RWPE2 (cell line): ENCODE results near the gene EEF1A2.
"Not testable (repeated sequence)": the region's sequence is repeated elsewhere in the genome, so short reads cannot be mapped to it uniquely, and the experiment has no call there.

Experiments
- ATAC-seq: fragments of 200-7000 bp; cut with Tn5 transposase; 3 replicates; pipeline ENCODE4 v1.9.1; 2021; ENCODE audit warnings: low read depth
- DNase-seq: peaks from one replicate; pipeline ENCODE4 v3.0.0-alpha.2; 2020; ENCODE audit warnings: low spot score
- H3K27ac ChIP-seq: fragments of 450-650 bp; 2 replicates; pipeline ENCODE4 v1.5.1; 2017; ENCODE audit warnings: mild to moderate bottlenecking; ENCODE audit not compliant: poor library complexity, severe bottlenecking
- H3K27me3 ChIP-seq: fragments of 250-450 bp; sonication (Bioruptor Pico); 2 replicates; pipeline ENCODE4 v1.5.1; 2021; ENCODE audit warnings: mild to moderate bottlenecking, moderate library complexity; ENCODE audit not compliant: insufficient read depth, poor library complexity, severe bottlenecking
- H3K36me3 ChIP-seq: fragments of 250-450 bp; sonication (Bioruptor Pico); 2 replicates; pipeline ENCODE4 v1.5.1; 2020; ENCODE audit warnings: low read depth, mild to moderate bottlenecking, moderate library complexity
- H3K4me1 ChIP-seq: fragments of 250-450 bp; sonication (Bioruptor Pico); 2 replicates; pipeline ENCODE4 v1.5.1; 2021; ENCODE audit warnings: mild to moderate bottlenecking, moderate library complexity; ENCODE audit not compliant: insufficient read depth, poor library complexity, severe bottlenecking
- H3K4me3 ChIP-seq: fragments of 250-450 bp; sonication (Bioruptor Pico); 2 replicates; pipeline ENCODE4 v1.5.1; 2021; ENCODE audit warnings: mild to moderate bottlenecking, moderate library complexity; ENCODE audit not compliant: severe bottlenecking
- H3K9me3 ChIP-seq: fragments of 250-450 bp; sonication (Bioruptor Pico); 2 replicates; pipeline ENCODE4 v1.5.1; 2021; ENCODE audit warnings: mild to moderate bottlenecking, moderate library complexity; ENCODE audit not compliant: severe bottlenecking
- TF ChIP-seq, protein P1 (sequence below): fragments of 450-650 bp; IDR thresholded peaks from one replicate; pipeline ENCODE4 v1.5.1; 2017; ENCODE audit warnings: mild to moderate bottlenecking, moderate library complexity; ENCODE audit not compliant: poor library complexity, severe bottlenecking

EEF1A2 gene

DNA sequence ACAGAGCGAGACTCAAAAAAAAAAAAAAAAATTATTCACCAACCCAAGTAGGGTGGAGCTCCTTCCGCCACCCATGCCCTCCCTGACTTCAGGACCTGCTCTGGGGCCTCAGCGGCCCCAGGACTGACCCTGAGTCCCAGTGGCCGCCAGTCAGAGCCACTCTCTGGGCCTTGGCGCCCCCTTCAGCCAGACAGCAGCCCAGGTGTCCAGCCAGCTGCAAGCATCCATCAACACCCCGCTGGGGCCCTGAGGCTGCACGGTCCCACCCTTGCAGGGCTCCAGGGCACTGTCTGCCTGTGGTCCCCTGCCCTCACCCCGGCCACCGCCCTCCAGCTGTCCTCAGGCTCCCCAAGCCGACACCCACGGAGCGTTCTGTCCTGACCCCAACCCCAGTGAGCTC is 15.0 kb downstream of the EEF1A2 start:
- H3K36me3 ChIP-seq, result no peaks in the 10 kb centered on the region
- H3K4me1 ChIP-seq, result peaks cover 3% of the 10 kb centered on the region
- no peak for ATAC-seq
- peaks cover 30% of the 10 kb centered on the region for H3K27me3 ChIP-seq
- no peaks in the 10 kb centered on the region for H3K9me3 ChIP-seq
- no peak overlapping the region for H3K4me3 ChIP-seq
- no peak overlapping the region for H3K27ac ChIP-seq
- TF ChIP-seq, protein P1, sequence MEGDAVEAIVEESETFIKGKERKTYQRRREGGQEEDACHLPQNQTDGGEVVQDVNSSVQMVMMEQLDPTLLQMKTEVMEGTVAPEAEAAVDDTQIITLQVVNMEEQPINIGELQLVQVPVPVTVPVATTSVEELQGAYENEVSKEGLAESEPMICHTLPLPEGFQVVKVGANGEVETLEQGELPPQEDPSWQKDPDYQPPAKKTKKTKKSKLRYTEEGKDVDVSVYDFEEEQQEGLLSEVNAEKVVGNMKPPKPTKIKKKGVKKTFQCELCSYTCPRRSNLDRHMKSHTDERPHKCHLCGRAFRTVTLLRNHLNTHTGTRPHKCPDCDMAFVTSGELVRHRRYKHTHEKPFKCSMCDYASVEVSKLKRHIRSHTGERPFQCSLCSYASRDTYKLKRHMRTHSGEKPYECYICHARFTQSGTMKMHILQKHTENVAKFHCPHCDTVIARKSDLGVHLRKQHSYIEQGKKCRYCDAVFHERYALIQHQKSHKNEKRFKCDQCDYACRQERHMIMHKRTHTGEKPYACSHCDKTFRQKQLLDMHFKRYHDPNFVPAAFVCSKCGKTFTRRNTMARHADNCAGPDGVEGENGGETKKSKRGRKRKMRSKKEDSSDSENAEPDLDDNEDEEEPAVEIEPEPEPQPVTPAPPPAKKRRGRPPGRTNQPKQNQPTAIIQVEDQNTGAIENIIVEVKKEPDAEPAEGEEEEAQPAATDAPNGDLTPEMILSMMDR, result peak; percentile 38
- DNase-seq, result no peak

DNA sequence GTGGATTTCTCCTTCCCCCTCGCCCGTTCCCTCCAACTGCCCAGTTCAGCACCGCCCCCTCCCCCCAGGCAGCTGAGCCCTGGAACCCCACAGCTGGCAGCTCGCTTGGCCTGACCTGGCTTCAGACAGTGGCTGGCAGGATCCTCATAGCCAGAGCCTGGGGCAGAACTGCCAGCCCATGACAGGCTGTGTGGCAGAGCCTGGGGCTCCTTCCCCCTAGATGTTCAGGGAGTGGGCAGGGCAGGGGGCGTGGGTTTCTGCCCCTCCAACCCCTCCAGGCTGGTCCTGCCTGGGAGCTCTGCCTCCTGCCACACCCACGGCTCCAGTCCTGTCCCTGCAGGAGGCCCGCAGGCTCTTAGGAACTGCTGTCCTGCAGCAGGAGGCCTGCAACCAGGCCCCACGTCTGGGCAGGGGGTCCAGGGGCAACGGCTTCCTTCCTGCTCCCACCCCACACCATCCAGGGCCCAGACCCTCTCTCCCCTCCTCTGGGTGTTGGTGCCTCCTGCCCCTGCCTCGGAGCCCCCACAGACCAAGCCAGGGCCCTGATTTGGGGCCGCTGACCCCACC is 16.8 kb downstream of the EEF1A2 start:
- DNase-seq, result no peak
- H3K4me3 ChIP-seq, result no peak overlapping the region
- peaks cover 17% of the 10 kb centered on the region for H3K27me3 ChIP-seq
- H3K27ac ChIP-seq, result no peak overlapping the region
- no peaks in the 10 kb centered on the region for H3K36me3 ChIP-seq
- ATAC-seq, result no peak
- TF ChIP-seq, protein P1, result no peak
- no peaks in the 10 kb centered on the region for H3K9me3 ChIP-seq
- peaks cover 3% of the 10 kb centered on the region for H3K4me1 ChIP-seq

DNA sequence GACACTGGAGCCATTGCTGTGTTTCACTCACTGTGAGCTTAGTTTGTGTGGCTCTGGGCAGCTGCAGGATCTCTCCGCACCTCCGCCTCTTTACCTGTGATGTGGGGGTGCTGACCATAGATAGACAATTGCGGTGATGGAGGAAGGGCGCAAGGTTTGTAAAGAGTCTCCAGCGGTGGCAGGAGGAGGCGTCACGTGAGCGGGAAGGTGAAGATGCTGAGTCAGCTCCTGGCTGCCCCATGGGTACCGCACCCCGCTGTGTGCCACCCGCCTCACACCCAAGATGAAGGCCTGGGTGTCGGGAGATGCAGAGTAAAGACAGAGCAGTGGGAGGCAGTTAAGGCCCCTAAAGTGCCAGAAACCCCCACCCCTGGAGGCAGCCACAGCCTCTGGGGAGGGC is 17.4 kb downstream of the EEF1A2 start:
- ATAC-seq, result no peak
- Histone ChIP-seq H3K4me3 (no peak overlapping the region), H3K36me3 (no peaks in the 10 kb centered on the region), H3K4me1 (peaks cover 3% of the 10 kb centered on the region), H3K27ac (no peak overlapping the region), H3K27me3 (peaks cover 17% of the 10 kb centered on the region), H3K9me3 (no peaks in the 10 kb centered on the region)
- no peak for DNase-seq
- TF ChIP-seq, protein P1, result no peak

DNA sequence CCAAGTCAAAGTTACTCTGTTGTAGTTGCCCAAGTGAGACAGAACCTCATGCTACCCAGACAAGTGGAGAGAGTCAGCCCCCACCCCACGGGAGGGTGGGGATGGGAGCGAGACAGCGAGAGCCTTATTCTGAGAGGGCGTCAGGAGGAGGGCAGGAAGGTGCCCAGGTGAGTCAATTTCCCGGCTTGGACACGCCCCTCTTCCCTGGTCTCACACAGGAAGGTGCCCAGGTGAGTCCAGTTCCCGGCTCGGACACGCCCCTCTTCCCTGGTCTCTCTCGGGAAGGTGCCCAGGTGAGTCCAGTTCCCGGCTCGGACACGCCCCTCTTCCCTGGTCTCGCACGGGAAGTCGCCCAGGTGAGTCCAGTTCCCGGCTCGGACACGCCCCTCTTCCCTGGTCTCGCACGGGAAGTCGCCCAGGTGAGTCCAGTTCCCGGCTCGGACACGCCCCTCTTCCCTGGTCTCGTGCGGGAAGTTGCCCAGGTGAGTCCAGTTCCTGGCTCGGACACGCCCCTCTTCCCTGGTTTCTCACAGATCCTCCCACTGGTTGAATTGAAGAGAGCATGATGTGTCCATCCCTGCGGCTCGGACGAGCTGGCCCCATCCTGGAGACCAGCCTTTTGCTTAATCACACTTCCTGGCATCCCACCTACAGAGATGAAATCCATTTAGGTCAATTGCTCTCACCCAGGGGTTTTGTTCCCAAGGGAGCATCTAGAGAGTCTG is 19.0 kb downstream of the EEF1A2 start:
- not testable (repeated sequence) for H3K4me3 ChIP-seq, H3K9me3 ChIP-seq, H3K36me3 ChIP-seq, H3K27ac ChIP-seq, H3K4me1 ChIP-seq
- peak; percentile 61 for ATAC-seq
- H3K27me3 ChIP-seq, result peaks cover 27% of the 10 kb centered on the region
- DNase-seq, result peak; percentile 84

DNA sequence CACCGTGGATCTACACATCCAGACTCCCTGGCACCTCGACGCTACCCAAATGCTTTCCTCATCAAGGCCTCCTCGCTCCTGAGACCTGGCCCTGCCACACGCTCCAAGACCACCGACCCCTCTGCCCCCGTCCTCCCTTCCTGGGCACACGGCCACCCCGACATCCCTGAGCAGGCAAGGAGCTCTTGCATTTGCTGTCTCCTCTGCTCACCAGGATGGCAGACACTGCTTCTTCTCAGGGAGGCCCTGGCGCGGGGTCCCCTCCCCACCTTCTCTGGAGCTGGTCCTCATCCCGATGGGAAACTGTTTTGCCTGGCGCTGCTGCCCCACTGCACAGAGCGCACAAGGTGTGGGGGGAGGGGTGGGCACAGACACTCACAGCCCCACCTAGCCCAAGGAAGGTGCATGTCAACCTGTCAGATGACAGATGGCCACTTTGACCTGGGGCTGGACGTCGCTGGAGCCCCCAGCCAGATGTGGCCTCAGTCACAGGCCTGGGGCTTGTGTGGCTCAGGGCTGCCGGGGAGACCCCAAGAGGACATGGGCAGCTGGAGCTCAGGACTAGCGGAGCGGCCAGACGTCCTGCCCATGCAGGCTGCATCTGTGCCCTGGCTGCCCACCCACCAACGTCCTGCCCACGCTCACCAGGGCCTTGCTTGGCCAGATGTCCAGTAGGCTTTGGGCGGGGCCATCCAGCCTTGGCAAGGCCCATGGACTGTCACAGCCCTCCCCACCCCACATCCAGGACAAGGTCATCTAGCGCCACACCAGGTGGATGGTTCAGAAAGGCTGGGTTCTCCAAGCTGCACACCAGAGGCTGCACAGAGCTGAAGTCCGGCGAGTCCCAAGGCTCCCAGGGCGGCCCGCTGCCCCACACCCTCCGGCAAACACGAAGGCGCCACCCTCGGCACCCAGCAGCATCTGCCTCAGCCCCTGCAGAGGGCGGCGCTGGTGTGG is 20.3 kb downstream of the EEF1A2 start:
- no peak overlapping the region for H3K4me3 ChIP-seq
- H3K4me1 ChIP-seq, result peaks cover 3% of the 10 kb centered on the region
- peak; percentile 85 for DNase-seq
- ATAC-seq, result no peak
- TF ChIP-seq, protein P1, result no peak
- no peaks in the 10 kb centered on the region for H3K9me3 ChIP-seq
- H3K27me3 ChIP-seq, result peaks cover 32% of the 10 kb centered on the region
- no peak overlapping the region for H3K27ac ChIP-seq
- H3K36me3 ChIP-seq, result no peaks in the 10 kb centered on the region
